ENCODE results near the gene LTK.

DNA sequence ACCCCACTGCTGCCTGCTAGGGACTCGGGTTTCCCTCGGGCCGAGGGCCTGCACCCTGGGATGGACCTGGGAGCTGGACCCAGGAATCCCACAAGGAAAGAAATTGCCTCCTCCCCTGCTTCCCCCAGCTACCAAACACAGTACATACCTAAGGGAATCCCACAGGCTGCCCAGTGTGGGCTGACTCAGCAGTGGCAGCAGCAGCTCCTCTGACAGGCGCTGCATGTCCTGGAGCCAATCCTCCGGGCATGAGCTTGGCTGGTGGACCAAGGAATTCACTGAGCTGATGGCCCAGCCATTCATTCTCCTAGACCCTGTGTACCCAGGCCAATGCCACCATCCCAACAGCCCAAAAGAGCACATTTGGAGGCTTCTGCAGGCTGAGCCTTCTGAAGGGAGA is 9.5 kb upstream of the LTK start:
- TF ChIP-seq, protein P1, sequence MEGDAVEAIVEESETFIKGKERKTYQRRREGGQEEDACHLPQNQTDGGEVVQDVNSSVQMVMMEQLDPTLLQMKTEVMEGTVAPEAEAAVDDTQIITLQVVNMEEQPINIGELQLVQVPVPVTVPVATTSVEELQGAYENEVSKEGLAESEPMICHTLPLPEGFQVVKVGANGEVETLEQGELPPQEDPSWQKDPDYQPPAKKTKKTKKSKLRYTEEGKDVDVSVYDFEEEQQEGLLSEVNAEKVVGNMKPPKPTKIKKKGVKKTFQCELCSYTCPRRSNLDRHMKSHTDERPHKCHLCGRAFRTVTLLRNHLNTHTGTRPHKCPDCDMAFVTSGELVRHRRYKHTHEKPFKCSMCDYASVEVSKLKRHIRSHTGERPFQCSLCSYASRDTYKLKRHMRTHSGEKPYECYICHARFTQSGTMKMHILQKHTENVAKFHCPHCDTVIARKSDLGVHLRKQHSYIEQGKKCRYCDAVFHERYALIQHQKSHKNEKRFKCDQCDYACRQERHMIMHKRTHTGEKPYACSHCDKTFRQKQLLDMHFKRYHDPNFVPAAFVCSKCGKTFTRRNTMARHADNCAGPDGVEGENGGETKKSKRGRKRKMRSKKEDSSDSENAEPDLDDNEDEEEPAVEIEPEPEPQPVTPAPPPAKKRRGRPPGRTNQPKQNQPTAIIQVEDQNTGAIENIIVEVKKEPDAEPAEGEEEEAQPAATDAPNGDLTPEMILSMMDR (conservative IDR thresholded peaks at IDR 0.05; ENCODE audit: low read depth, low read length) = no peak
- TF ChIP-seq EZH2 (IDR thresholded peaks at IDR 0.05; ENCODE audit: low read length, unreplicated experiment) = no peak

Measured in PC-3 (cell line).